GM12872 (cell line): ENCODE results near the gene SF3B5.

Experiments
- TF ChIP-seq, protein P1 (sequence below): IDR thresholded peaks from 3 replicates; pipeline ENCODE4 v1.5.1; 2011; ENCODE audit warnings: low read depth, mild to moderate bottlenecking, low read length, moderate library complexity; ENCODE audit not compliant: insufficient read depth

The SF3B5 gene

DNA sequence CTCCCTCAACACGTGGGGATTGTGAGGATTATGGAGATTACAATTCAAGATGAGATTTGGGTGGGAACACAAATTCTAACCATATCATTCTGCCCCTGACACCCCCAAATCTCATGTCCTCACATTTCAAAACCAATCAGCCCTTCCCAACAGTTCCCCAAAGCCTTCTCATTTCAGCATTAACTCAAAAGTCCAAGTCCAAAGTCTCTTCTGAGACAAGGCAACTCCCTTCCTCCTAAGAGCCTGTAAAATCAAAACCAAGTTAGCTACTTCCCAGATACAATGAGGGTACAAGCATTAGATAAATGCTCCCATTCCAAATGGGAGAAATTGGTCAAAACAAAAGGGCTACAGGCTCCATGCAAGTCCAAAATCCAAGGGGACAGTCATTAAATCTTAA, 47.7 kb downstream of the SF3B5 start:
- TF ChIP-seq, protein P1, sequence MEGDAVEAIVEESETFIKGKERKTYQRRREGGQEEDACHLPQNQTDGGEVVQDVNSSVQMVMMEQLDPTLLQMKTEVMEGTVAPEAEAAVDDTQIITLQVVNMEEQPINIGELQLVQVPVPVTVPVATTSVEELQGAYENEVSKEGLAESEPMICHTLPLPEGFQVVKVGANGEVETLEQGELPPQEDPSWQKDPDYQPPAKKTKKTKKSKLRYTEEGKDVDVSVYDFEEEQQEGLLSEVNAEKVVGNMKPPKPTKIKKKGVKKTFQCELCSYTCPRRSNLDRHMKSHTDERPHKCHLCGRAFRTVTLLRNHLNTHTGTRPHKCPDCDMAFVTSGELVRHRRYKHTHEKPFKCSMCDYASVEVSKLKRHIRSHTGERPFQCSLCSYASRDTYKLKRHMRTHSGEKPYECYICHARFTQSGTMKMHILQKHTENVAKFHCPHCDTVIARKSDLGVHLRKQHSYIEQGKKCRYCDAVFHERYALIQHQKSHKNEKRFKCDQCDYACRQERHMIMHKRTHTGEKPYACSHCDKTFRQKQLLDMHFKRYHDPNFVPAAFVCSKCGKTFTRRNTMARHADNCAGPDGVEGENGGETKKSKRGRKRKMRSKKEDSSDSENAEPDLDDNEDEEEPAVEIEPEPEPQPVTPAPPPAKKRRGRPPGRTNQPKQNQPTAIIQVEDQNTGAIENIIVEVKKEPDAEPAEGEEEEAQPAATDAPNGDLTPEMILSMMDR = no peak
